GM23338 (cell line): Measurements from ENCODE around the gene DRAM1. TPM values are rescaled to one million over a fixed set of nuclear protein-coding genes. Genes with fewer than 3 reads are reported as not detected.

Source experiments
- ATAC-seq: fragments of 200-7000 bp; cut with Tn5 transposase; 3 replicates; pipeline ENCODE4 v1.9.1; 2020
- DNase-seq: peaks from one replicate; pipeline ENCODE4 v3.0.0-alpha.2; 2015; ENCODE audit warnings: low spot score
- H2AFZ ChIP-seq: fragments of 200-600 bp; sonication (generic); 2 replicates; pipeline ENCODE4 v1.8.0; 2016; ENCODE audit warnings: antibody characterized with exemption, mild to moderate bottlenecking, moderate library complexity
- H3F3A ChIP-seq: fragments of 200-600 bp; sonication (generic); replicated peaks from 2 replicates; pipeline ENCODE4 v1.8.0; 2017; ENCODE audit warnings: antibody characterized with exemption, mixed run types, low read depth
- H3K27ac ChIP-seq: fragments of 200-600 bp; sonication (generic); 2 replicates; pipeline ENCODE4 v1.6.1; 2016; ENCODE audit warnings: low read depth
- H3K27me3 ChIP-seq: fragments of 200-600 bp; sonication (generic); 2 replicates; pipeline ENCODE4 v1.8.0; 2016; ENCODE audit warnings: mild to moderate bottlenecking, mixed run types, moderate library complexity; ENCODE audit not compliant: insufficient read depth
- H3K36me3 ChIP-seq: fragments of 200-600 bp; sonication (generic); 2 replicates; pipeline ENCODE4 v1.8.0; 2016; ENCODE audit warnings: mild to moderate bottlenecking; ENCODE audit not compliant: insufficient read depth
- H3K4me1 ChIP-seq: fragments of 200-600 bp; sonication (generic); 2 replicates; pipeline ENCODE4 v1.8.0; 2016; ENCODE audit warnings: mild to moderate bottlenecking, moderate library complexity; ENCODE audit not compliant: insufficient read depth
- H3K4me2 ChIP-seq: fragments of 200-600 bp; sonication (generic); 2 replicates; pipeline ENCODE4 v1.7.1; 2017; ENCODE audit warnings: mixed run types
- H3K4me3 ChIP-seq: fragments of 200-600 bp; sonication (generic); 2 replicates; pipeline ENCODE4 v1.6.1; 2016; ENCODE audit warnings: mixed run types
- H3K79me2 ChIP-seq: fragments of 200-600 bp; sonication (generic); replicated peaks from 2 replicates; pipeline ENCODE4 v1.8.0; 2017; ENCODE audit warnings: mild to moderate bottlenecking; ENCODE audit not compliant: insufficient read depth
- H3K9me2 ChIP-seq: fragments of 200-600 bp; sonication (generic); 2 replicates; pipeline ENCODE4 v1.8.0; 2017; ENCODE audit not compliant: insufficient read depth
- H4K20me1 ChIP-seq: fragments of 200-600 bp; sonication (generic); replicated peaks from 2 replicates; pipeline ENCODE4 v1.8.0; 2017; ENCODE audit warnings: mild to moderate bottlenecking; ENCODE audit not compliant: insufficient read depth
- H3K27ac Mint-ChIP-seq: 2 replicates; pipeline ENCODE4 v1.8.0; 2020; ENCODE audit warnings: inconsistent platforms, mild to moderate bottlenecking, moderate library complexity, mixed read lengths
- H3K27me3 Mint-ChIP-seq: 3 replicates; pipeline ENCODE4 v1.8.0; 2022; ENCODE audit warnings: low read depth, mild to moderate bottlenecking, moderate library complexity, mixed read lengths, inconsistent platforms; ENCODE audit not compliant: insufficient read depth, poor library complexity
- H3K36me3 Mint-ChIP-seq: 3 replicates; pipeline ENCODE4 v1.8.0; 2021; ENCODE audit warnings: low read depth, mild to moderate bottlenecking, inconsistent platforms, moderate library complexity, mixed read lengths
- H3K4me1 Mint-ChIP-seq: 3 replicates; pipeline ENCODE4 v1.8.0; 2020; ENCODE audit warnings: mild to moderate bottlenecking, inconsistent platforms, mixed read lengths
- H3K4me3 Mint-ChIP-seq: 3 replicates; pipeline ENCODE4 v1.8.0; 2021; ENCODE audit warnings: moderate library complexity, mild to moderate bottlenecking, inconsistent platforms, mixed read lengths
- H3K9me3 Mint-ChIP-seq: 3 replicates; pipeline ENCODE4 v1.8.0; 2020; ENCODE audit warnings: moderate library complexity, mild to moderate bottlenecking, inconsistent platforms, mixed read lengths
- CREB1 ChIP-seq: fragments of 250-450 bp; sonication (Bioruptor Pico); IDR thresholded peaks from 2 replicates; pipeline ENCODE4 v1.5.0; 2020; ENCODE audit warnings: low read depth, mild to moderate bottlenecking, moderate library complexity
- CTCF ChIP-seq, 2 experiments: fragments of 200-600 bp in 1 of 2; sonication (generic) in 1 of 2; conservative IDR thresholded peaks; 2 replicates each; pipeline versions ENCODE4 v1.5.1 to v1.6.1; 2016 to 2017; ENCODE audit warnings: antibody characterized with exemption in 2 of 2, low read depth in 2 of 2, mild to moderate bottlenecking in 2 of 2, moderate library complexity in 1 of 2
- EZH2 ChIP-seq: fragments of 200-600 bp; sonication (generic); IDR thresholded peaks from one replicate; pipeline ENCODE4 v1.8.0; 2017; ENCODE audit warnings: antibody characterized with exemption, mild to moderate bottlenecking, low read depth; ENCODE audit not compliant: unreplicated experiment
- EZH2phosphoT487 ChIP-seq: fragments of 200-600 bp; sonication (generic); IDR thresholded peaks from one replicate; pipeline ENCODE4 v1.8.1; 2018; ENCODE audit warnings: antibody characterized with exemption; ENCODE audit not compliant: unreplicated experiment
- JUNB ChIP-seq: IDR thresholded peaks from one replicate; pipeline ENCODE4 v1.6.1; 2016; ENCODE audit warnings: antibody characterized with exemption; ENCODE audit not compliant: unreplicated experiment
- NANOG ChIP-seq: IDR thresholded peaks from 2 replicates; pipeline ENCODE4 v1.6.1; 2016; ENCODE audit warnings: antibody characterized with exemption, borderline replicate concordance
- POLR2AphosphoS5 ChIP-seq: IDR thresholded peaks from 2 replicates; pipeline ENCODE4 v1.6.1; 2016; ENCODE audit warnings: antibody characterized with exemption, low read depth
- STAT1 ChIP-seq: IDR thresholded peaks from one replicate; pipeline ENCODE4 v1.6.1; 2016; ENCODE audit warnings: antibody characterized with exemption; ENCODE audit not compliant: unreplicated experiment
- ZNF114 ChIP-seq: fragments of 250-450 bp; sonication (Bioruptor Pico); IDR thresholded peaks from 2 replicates; pipeline ENCODE4 v1.5.0; 2020; ENCODE audit warnings: mild to moderate bottlenecking, moderate library complexity
- ZNF331 ChIP-seq: fragments of 250-450 bp; sonication (Bioruptor Pico); IDR thresholded peaks from 2 replicates; pipeline ENCODE4 v1.5.0; 2020; ENCODE audit warnings: low read depth, mild to moderate bottlenecking, moderate library complexity
- ZNF462 ChIP-seq: fragments of 250-450 bp; sonication (Bioruptor Pico); IDR thresholded peaks from 2 replicates; pipeline ENCODE4 v1.5.0; 2020; ENCODE audit warnings: mild to moderate bottlenecking, moderate library complexity
- polyA plus RNA-seq: library from polyadenylated mRNA; unstranded; fragments of >200 nt; fragmentation: Nextera tagmentation; extraction: Ambion mirVana; gene quantifications from 2 replicates; pipeline ENCODE4 v1.2.1, GENCODE V29; 2016
- total RNA-seq: library from RNA; depleted of rRNA; stranded (reverse); fragments of >200 nt; shearing (Covaris generic); gene quantifications from 2 replicates; pipeline ENCODE4 v1.2.3, GENCODE V29; 2014
- TF ChIP-seq, protein P1 (sequence below): IDR thresholded peaks from one replicate; pipeline ENCODE4 v1.6.1; 2018; ENCODE audit warnings: antibody characterized with exemption; ENCODE audit not compliant: unreplicated experiment
- TF ChIP-seq, protein P2 (sequence below): IDR thresholded peaks from 2 replicates; pipeline ENCODE4 v1.6.1; 2016; ENCODE audit warnings: antibody characterized with exemption

Gene DRAM1
- total and polyA plus RNA-seq, 2 experiments from 2014 or later = 5.7 to 8.5 TPM

GRCh38 chr12:101942250-101942605 is 64.8 kb downstream of the DRAM1 start:
- Histone ChIP-seq H3F3A (no peaks in the 10 kb centered on the region), H2AFZ (no peak overlapping the region), H3K4me3 (no peak overlapping the region), H3K27ac (no peak overlapping the region), H3K4me1 (peaks cover 3% of the 10 kb centered on the region; the same call in 1 of the 2 replicates), H4K20me1 (no peaks in the 10 kb centered on the region), H3K36me3 (no peaks in the 10 kb centered on the region), H3K4me2 (no peak overlapping the region), H3K9me2 (no peaks in the 10 kb centered on the region), H3K79me2 (no peaks in the 10 kb centered on the region), H3K27me3 (no peaks in the 10 kb centered on the region)
- ATAC-seq = no peak
- Mint-ChIP-seq H3K36me3 (no peaks in the 10 kb centered on the region), H3K4me1 (peaks cover 12% of the 10 kb centered on the region; the same call in 2 of the 3 replicates), H3K9me3 (no peaks in the 10 kb centered on the region), H3K4me3 (no peak overlapping the region), H3K27me3 (no peaks in the 10 kb centered on the region), H3K27ac (no peak overlapping the region)
- DNase-seq = no peak
- no peak for TF ChIP-seq STAT1
- TF ChIP-seq EZH2phosphoT487 = no peak
- TF ChIP-seq, protein P1, sequence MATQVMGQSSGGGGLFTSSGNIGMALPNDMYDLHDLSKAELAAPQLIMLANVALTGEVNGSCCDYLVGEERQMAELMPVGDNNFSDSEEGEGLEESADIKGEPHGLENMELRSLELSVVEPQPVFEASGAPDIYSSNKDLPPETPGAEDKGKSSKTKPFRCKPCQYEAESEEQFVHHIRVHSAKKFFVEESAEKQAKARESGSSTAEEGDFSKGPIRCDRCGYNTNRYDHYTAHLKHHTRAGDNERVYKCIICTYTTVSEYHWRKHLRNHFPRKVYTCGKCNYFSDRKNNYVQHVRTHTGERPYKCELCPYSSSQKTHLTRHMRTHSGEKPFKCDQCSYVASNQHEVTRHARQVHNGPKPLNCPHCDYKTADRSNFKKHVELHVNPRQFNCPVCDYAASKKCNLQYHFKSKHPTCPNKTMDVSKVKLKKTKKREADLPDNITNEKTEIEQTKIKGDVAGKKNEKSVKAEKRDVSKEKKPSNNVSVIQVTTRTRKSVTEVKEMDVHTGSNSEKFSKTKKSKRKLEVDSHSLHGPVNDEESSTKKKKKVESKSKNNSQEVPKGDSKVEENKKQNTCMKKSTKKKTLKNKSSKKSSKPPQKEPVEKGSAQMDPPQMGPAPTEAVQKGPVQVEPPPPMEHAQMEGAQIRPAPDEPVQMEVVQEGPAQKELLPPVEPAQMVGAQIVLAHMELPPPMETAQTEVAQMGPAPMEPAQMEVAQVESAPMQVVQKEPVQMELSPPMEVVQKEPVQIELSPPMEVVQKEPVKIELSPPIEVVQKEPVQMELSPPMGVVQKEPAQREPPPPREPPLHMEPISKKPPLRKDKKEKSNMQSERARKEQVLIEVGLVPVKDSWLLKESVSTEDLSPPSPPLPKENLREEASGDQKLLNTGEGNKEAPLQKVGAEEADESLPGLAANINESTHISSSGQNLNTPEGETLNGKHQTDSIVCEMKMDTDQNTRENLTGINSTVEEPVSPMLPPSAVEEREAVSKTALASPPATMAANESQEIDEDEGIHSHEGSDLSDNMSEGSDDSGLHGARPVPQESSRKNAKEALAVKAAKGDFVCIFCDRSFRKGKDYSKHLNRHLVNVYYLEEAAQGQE = no peak
- TF ChIP-seq, protein P2, sequence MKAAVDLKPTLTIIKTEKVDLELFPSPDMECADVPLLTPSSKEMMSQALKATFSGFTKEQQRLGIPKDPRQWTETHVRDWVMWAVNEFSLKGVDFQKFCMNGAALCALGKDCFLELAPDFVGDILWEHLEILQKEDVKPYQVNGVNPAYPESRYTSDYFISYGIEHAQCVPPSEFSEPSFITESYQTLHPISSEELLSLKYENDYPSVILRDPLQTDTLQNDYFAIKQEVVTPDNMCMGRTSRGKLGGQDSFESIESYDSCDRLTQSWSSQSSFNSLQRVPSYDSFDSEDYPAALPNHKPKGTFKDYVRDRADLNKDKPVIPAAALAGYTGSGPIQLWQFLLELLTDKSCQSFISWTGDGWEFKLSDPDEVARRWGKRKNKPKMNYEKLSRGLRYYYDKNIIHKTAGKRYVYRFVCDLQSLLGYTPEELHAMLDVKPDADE = no peak
- no peak for TF ChIP-seq ZNF114 (CRISPR knock-in tag)
- no peak for TF ChIP-seq CTCF (conservative IDR thresholded peaks at IDR 0.05; ENCODE audit: low read depth in 2 of 2)
- no peak for TF ChIP-seq ZNF462 (CRISPR knock-in tag)
- TF ChIP-seq JUNB = no peak
- TF ChIP-seq EZH2 = no peak
- TF ChIP-seq ZNF331 (CRISPR knock-in tag) = no peak
- no peak for TF ChIP-seq POLR2AphosphoS5
- TF ChIP-seq CREB1 (CRISPR knock-in tag) = no peak
- no peak for TF ChIP-seq NANOG
